Progenitor cell of endocrine pancreas (in vitro differentiated cells): ENCODE results near the gene FFAR3. TPM values are rescaled to one million over a fixed set of nuclear protein-coding genes. Genes with fewer than 3 reads are reported as not detected.
"Not testable (repeated sequence)": the region's sequence is repeated elsewhere in the genome, so short reads cannot be mapped to it uniquely, and the experiment has no call there.

Experiments used
- DNase-seq: peaks from one replicate; pipeline ENCODE4 v3.0.0; 2021; ENCODE audit warnings: low spot score; ENCODE audit not compliant: unreplicated experiment
- H3K27ac Mint-ChIP-seq: 2 replicates; pipeline ENCODE4 v1.8.0; 2021; ENCODE audit warnings: mild to moderate bottlenecking, moderate library complexity, mixed read lengths
- H3K27me3 Mint-ChIP-seq: 2 replicates; pipeline ENCODE4 v1.8.0; 2021; ENCODE audit warnings: mixed read lengths
- H3K36me3 Mint-ChIP-seq: 2 replicates; pipeline ENCODE4 v1.8.0; 2022; ENCODE audit warnings: mixed read lengths; ENCODE audit not compliant: insufficient read depth
- H3K4me1 Mint-ChIP-seq: 2 replicates; pipeline ENCODE4 v1.8.0; 2021; ENCODE audit warnings: low read depth, mixed read lengths
- H3K4me3 Mint-ChIP-seq: 2 replicates; pipeline ENCODE4 v1.8.0; 2021; ENCODE audit warnings: low read depth, mild to moderate bottlenecking, moderate library complexity, mixed read lengths
- H3K9me3 Mint-ChIP-seq: 2 replicates; pipeline ENCODE4 v1.8.0; 2021; ENCODE audit warnings: low read depth, mixed read lengths
- total RNA-seq: library from RNA; stranded (reverse); gene quantifications from 2 replicates; pipeline ENCODE4 v1.2.1, GENCODE V29; 2021
- TF ChIP-seq, protein P1 (sequence below): fragments of 200-600 bp; sonication (generic); IDR thresholded peaks from one replicate; pipeline ENCODE4 v1.5.0; 2021; ENCODE audit warnings: antibody characterized with exemption, mild to moderate bottlenecking; ENCODE audit not compliant: unreplicated experiment

Gene FFAR3
- total RNA-seq, 1 donor from 2014 or later, result not detected

DNA sequence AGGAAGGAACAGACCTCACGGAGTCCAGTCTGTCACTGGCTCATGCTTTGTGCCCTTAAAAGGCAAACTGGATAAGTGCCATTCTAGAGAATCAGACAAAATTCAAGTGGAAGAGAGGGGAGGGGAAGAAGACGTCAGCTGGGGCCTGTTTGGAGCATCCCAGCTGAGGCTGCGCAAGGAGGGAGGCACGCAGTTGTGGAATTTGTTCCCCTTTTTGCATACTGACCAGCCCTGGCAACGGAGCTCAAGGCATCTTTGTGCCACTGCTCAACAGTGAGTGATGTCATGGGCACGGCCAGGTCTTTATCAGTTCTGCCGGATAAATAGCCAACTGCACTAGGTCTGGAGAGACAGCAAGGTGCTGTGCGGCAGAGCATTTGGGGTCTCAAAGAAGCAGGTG is 12.5 kb downstream of the FFAR3 start, which contains the start of gene GPR42:
Gene GPR42, plus strand, starts transcription at position 347 of the 400 bp plus-strand sequence. CDS start 292 bp downstream, outside the sequence.
- no peaks in the 10 kb centered on the region for H3K36me3 Mint-ChIP-seq
- no peaks in the 10 kb centered on the region for H3K4me1 Mint-ChIP-seq
- H3K27ac Mint-ChIP-seq, result no peak within 1 kb of the TSS
- no peaks in the 10 kb centered on the region for H3K9me3 Mint-ChIP-seq
- peaks cover 7% of the 10 kb centered on the region for H3K27me3 Mint-ChIP-seq
- no peak within 1 kb of the TSS for H3K4me3 Mint-ChIP-seq
- DNase-seq, result no peak
- TF ChIP-seq, protein P1, sequence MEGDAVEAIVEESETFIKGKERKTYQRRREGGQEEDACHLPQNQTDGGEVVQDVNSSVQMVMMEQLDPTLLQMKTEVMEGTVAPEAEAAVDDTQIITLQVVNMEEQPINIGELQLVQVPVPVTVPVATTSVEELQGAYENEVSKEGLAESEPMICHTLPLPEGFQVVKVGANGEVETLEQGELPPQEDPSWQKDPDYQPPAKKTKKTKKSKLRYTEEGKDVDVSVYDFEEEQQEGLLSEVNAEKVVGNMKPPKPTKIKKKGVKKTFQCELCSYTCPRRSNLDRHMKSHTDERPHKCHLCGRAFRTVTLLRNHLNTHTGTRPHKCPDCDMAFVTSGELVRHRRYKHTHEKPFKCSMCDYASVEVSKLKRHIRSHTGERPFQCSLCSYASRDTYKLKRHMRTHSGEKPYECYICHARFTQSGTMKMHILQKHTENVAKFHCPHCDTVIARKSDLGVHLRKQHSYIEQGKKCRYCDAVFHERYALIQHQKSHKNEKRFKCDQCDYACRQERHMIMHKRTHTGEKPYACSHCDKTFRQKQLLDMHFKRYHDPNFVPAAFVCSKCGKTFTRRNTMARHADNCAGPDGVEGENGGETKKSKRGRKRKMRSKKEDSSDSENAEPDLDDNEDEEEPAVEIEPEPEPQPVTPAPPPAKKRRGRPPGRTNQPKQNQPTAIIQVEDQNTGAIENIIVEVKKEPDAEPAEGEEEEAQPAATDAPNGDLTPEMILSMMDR, result no peak

DNA sequence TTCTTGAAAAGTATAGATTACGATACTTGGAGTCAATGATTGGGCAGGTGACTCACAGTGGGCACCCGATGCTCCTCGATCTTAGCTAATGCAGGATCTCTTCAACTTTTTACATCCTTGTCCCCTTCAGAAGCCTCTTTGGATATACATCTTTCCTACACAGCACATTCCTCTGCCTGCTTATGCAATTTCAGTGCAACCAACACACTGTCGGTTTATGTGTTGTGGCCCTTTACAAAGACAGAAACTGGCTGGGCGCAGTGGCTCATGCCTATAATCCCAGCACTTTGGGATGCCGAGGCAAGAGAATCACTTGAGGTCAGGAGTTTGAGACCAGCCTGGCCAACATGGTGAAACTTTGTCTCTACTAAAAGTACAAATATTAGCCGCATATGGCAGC is 15.2 kb downstream of the FFAR3 start:
- TF ChIP-seq, protein P1, result no peak
- no peaks in the 10 kb centered on the region for H3K4me1 Mint-ChIP-seq
- H3K9me3 Mint-ChIP-seq, result no peaks in the 10 kb centered on the region
- no peak for DNase-seq
- no peak overlapping the region for H3K4me3 Mint-ChIP-seq
- H3K27me3 Mint-ChIP-seq, result peaks cover 7% of the 10 kb centered on the region
- peak overlapping the region; percentile 12 for H3K27ac Mint-ChIP-seq
- H3K36me3 Mint-ChIP-seq, result no peaks in the 10 kb centered on the region

DNA sequence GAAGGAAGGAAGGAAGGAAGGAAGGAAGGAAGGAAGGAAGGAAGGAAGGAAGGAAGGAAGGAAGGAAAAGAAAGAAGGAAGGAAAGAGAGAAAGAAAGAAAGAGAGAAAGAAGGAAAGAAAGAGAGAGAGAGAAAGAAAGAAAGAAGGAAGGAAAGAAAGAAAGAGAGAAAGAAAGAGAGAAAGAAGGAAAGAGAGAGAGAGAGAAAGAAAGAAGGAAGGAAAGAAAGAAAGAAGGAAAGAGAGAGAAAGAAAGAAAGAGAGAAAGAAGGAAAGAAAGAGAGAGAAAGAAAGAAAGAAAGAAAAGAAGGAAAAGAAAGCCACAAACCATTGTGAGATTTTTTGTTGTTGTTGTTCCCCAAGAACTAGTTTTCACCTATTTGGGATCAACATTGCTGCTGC is 15.8 kb downstream of the FFAR3 start:
- H3K27ac Mint-ChIP-seq, H3K4me1 Mint-ChIP-seq, H3K9me3 Mint-ChIP-seq, H3K4me3 Mint-ChIP-seq, DNase-seq, H3K36me3 Mint-ChIP-seq, H3K27me3 Mint-ChIP-seq: not testable (repeated sequence)

DNA sequence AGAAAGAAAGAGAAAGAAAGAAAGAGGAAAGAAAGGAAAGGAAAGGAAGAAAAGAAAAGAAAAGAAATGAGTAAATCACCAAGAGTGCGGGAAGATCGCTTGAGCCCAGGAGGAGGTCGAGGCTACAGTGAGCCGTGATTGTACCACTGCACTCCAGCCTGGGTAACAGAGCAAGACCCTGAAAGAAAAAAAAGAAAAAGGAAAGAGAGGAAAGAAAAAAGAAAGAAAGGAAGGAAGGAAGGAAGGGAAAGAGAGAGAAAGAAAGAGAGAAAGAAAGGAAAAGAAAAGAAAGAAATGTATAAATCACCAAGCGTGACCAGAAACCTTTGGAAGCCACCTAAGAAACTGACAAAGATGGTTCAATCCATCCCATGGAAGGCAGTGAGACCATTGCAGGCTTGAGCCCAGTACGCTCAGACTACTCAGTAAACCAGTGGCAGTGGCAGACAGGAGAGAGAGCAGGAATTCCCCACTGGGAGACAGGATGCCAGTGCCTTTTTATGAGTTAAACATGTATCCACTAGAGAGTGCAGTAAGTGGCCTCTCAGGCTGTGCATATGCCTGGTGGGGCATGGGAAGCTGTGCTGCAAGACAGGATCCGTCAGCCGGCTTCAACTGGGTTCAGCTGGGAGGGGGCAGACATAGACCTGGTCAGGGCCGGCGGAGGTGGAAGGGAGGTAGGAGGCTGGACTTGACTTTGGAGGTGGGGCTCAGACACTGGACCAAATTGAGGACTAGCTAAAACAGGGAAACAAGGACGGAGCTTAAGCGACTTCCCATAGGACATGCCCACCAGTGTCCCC is 17.4 kb downstream of the FFAR3 start:
- no peak for DNase-seq
- H3K27ac Mint-ChIP-seq, result no peak overlapping the region
- no peaks in the 10 kb centered on the region for H3K9me3 Mint-ChIP-seq
- H3K4me3 Mint-ChIP-seq, result no peak overlapping the region
- TF ChIP-seq, protein P1, result no peak
- H3K27me3 Mint-ChIP-seq, result peaks cover 7% of the 10 kb centered on the region
- peaks cover 9% of the 10 kb centered on the region for H3K4me1 Mint-ChIP-seq
- no peaks in the 10 kb centered on the region for H3K36me3 Mint-ChIP-seq

DNA sequence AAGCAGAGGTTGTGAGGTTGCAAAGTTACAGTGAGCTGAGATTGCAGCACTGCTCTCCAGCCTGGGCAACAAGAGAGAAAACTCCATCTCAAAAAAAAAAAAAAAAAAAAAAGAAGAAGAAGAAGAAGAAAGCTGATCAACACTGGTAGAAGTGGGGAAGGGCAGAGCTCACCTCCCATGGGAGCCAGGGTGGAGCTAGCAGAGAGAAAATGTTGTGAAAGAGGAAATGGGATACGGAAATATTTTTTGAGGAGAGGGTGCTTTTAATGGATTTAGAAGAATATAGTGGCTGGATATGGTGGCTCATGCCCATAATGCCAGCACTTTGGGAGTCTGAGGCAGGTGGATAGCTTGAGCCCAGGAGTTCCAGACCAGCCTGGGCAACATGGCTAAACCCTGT is 19.4 kb downstream of the FFAR3 start:
- TF ChIP-seq, protein P1, result no peak
- Mint-ChIP-seq H3K4me1 (peaks cover 14% of the 10 kb centered on the region), H3K27me3 (peaks cover 7% of the 10 kb centered on the region), H3K9me3 (no peaks in the 10 kb centered on the region), H3K4me3 (no peak overlapping the region), H3K36me3 (no peaks in the 10 kb centered on the region), H3K27ac (no peak overlapping the region)
- no peak for DNase-seq

DNA sequence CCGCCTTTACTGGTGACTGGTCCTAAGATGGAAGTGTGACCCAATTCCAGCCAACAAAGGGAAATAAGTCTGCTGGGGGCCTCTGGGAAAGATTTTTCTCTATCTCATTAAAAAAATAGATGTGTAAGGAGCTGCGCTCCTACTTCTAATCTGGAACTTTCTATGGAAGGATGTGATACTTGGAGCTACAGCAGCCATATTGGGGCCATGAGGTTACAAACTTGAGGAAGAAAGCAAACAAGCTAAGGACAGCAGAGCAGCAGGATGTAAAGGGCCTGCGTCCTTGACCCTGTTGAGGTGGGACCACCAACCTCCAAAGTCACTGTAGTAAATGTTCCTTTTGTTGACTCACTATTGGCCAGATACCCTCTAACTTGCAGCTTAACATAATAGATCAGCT is 20.1 kb downstream of the FFAR3 start:
- Mint-ChIP-seq H3K36me3 (no peaks in the 10 kb centered on the region), H3K4me3 (no peak overlapping the region), H3K27me3 (peaks cover 6% of the 10 kb centered on the region), H3K9me3 (no peaks in the 10 kb centered on the region), H3K27ac (no peak overlapping the region), H3K4me1 (peaks cover 14% of the 10 kb centered on the region)
- TF ChIP-seq, protein P1, result no peak
- no peak for DNase-seq

DNA sequence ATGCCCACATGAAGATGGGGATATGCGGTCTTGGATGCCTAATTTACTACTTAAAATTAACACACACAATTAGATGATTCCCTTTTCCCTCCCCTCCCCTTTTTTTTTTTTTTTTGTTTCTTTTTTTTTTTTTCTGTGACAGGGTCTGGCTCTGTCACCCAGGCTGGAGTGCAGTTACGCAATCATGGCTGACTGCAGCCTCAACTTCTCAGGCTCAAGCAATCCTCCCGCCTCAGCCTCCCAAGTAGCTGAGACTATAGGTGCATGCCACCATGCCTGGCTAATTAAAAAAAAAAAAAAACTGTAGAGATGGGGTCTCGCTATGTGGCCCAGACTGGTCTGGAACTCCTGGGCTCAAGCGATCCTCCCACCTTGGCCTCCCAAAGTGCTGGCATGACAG is 21.3 kb downstream of the FFAR3 start:
- peaks cover 14% of the 10 kb centered on the region for H3K4me1 Mint-ChIP-seq
- not testable (repeated sequence) for H3K27me3 Mint-ChIP-seq, H3K9me3 Mint-ChIP-seq, H3K36me3 Mint-ChIP-seq, H3K27ac Mint-ChIP-seq, DNase-seq, H3K4me3 Mint-ChIP-seq
